Ishikawa (cell line): Measurements from ENCODE around the gene MIEF2.

Experiments used
- CEBPB ChIP-seq: IDR thresholded peaks from 2 replicates; pipeline ENCODE4 v1.6.1; 2012
- CREB1 ChIP-seq: IDR thresholded peaks from 2 replicates; pipeline ENCODE4 v1.6.1; 2012; ENCODE audit warnings: low read depth
- EP300 ChIP-seq: IDR thresholded peaks from 2 replicates; pipeline ENCODE4 v1.6.1; 2012; ENCODE audit warnings: borderline replicate concordance
- NFIC ChIP-seq: IDR thresholded peaks from 2 replicates; pipeline ENCODE4 v1.6.1; 2012
- TAF1 ChIP-seq: IDR thresholded peaks from 2 replicates; pipeline ENCODE4 v1.6.1; 2012; ENCODE audit warnings: low read depth, mild to moderate bottlenecking
- TCF12 ChIP-seq: IDR thresholded peaks from 2 replicates; pipeline ENCODE4 v1.6.1; 2012; ENCODE audit warnings: low read depth
- YY1 ChIP-seq: IDR thresholded peaks from 2 replicates; pipeline ENCODE4 v1.6.1; 2012; ENCODE audit warnings: low read depth
- ZBTB7A ChIP-seq: IDR thresholded peaks from 2 replicates; pipeline ENCODE4 v1.6.1; 2012; ENCODE audit warnings: low read depth
- TF ChIP-seq, protein P1 (sequence below): IDR thresholded peaks from 2 replicates; pipeline ENCODE4 v1.6.1; 2012
- TF ChIP-seq, protein P2 (sequence below): IDR thresholded peaks from 2 replicates; pipeline ENCODE4 v1.6.1; 2012; ENCODE audit warnings: low read depth, mild to moderate bottlenecking
- TF ChIP-seq, protein P3 (sequence below): IDR thresholded peaks from 2 replicates; pipeline ENCODE4 v1.6.1; 2012

DNA sequence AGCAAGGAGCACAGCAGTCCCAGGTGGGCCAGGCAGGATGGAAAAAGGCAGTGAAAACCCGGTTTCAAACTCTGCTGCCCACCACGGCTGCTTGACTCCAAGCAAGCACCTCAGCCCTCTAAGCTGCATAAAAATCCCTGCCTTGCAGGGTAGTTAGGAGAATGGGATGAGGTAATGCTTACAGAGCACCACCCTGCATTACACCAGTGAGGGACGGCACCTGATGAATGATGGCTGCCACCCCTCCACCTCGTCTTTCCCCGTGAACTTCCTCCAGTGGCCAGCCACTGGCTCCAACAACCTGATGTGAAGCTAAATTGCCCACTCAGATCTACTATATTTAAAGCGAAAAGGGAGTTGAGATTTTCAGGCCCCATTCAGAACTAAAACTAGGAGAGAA lies 21.3 kb downstream of the MIEF2 start:
- TF ChIP-seq TAF1 (no peak), NFIC (no peak), CEBPB (no peak), CREB1 (no peak), ZBTB7A (no peak), TCF12 (no peak), YY1 (no peak), EP300 (no peak)
- TF ChIP-seq, protein P1, sequence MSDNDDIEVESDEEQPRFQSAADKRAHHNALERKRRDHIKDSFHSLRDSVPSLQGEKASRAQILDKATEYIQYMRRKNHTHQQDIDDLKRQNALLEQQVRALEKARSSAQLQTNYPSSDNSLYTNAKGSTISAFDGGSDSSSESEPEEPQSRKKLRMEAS, result no peak
- TF ChIP-seq, protein P2, sequence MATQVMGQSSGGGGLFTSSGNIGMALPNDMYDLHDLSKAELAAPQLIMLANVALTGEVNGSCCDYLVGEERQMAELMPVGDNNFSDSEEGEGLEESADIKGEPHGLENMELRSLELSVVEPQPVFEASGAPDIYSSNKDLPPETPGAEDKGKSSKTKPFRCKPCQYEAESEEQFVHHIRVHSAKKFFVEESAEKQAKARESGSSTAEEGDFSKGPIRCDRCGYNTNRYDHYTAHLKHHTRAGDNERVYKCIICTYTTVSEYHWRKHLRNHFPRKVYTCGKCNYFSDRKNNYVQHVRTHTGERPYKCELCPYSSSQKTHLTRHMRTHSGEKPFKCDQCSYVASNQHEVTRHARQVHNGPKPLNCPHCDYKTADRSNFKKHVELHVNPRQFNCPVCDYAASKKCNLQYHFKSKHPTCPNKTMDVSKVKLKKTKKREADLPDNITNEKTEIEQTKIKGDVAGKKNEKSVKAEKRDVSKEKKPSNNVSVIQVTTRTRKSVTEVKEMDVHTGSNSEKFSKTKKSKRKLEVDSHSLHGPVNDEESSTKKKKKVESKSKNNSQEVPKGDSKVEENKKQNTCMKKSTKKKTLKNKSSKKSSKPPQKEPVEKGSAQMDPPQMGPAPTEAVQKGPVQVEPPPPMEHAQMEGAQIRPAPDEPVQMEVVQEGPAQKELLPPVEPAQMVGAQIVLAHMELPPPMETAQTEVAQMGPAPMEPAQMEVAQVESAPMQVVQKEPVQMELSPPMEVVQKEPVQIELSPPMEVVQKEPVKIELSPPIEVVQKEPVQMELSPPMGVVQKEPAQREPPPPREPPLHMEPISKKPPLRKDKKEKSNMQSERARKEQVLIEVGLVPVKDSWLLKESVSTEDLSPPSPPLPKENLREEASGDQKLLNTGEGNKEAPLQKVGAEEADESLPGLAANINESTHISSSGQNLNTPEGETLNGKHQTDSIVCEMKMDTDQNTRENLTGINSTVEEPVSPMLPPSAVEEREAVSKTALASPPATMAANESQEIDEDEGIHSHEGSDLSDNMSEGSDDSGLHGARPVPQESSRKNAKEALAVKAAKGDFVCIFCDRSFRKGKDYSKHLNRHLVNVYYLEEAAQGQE, result no peak
- TF ChIP-seq, protein P3, sequence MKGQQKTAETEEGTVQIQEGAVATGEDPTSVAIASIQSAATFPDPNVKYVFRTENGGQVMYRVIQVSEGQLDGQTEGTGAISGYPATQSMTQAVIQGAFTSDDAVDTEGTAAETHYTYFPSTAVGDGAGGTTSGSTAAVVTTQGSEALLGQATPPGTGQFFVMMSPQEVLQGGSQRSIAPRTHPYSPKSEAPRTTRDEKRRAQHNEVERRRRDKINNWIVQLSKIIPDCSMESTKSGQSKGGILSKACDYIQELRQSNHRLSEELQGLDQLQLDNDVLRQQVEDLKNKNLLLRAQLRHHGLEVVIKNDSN, result no peak
